GM12878 (cell line): ENCODE measurements around the gene ARHGEF37. TPM values are rescaled to one million over a fixed set of nuclear protein-coding genes. Genes with fewer than 3 reads are reported as not detected.

ENCODE experiments used
- ATAC-seq: fragments of 200-7000 bp; cut with Tn5 transposase; 3 replicates; pipeline ENCODE4 v1.9.1; 2020; ENCODE audit warnings: mild to moderate bottlenecking, moderate library complexity
- BruUV-seq: library from RNA; stranded (reverse); fragments of 400-500 nt; replicated peaks from 2 replicates; lab custom pipeline; 2021; lab: Mats Ljungman, UMichigan
- CTCF ChIA-PET: fragments of 300-600 bp; sonication (Branson Sonifier 250); formaldehyde crosslinking; extraction: SDS; loops from one replicate; lab custom pipeline; 2021; ENCODE audit warnings: inconsistent platforms; lab: Yijun Ruan, JAX
- POLR2A ChIA-PET: fragments of 350-600 bp; formaldehyde crosslinking; extraction: SDS; loops from one replicate; lab custom pipeline; 2021; ENCODE audit warnings: inconsistent platforms; lab: Charles Lee
- RAD21 ChIA-PET: fragments of 300-600 bp; sonication (Branson Sonifier 250); formaldehyde crosslinking; loops from one replicate; lab custom pipeline; 2023; ENCODE audit warnings: antibody characterized with exemption; ENCODE audit not compliant: unreplicated experiment; lab: Charles Lee
- SMC1A ChIA-PET: fragments of 300-600 bp; sonication (Branson Sonifier 250); formaldehyde crosslinking; loops from one replicate; lab custom pipeline; 2023; ENCODE audit not compliant: unreplicated experiment, uncharacterized antibody; lab: Charles Lee
- DNase-seq: peaks from one replicate; pipeline ENCODE4 v3.0.0-alpha.2; 2011; ENCODE audit warnings: low read depth, low spot score
- FAIRE-seq: peaks from 3 replicates; lab custom pipeline; 2011; peaks lifted over from hg19 to GRCh38; lab: Jason Lieb, UNC
- H2AFZ ChIP-seq: 2 replicates; pipeline ENCODE4 v1.6.0; 2011; ENCODE audit warnings: low read depth, low read length, control low read depth; ENCODE audit not compliant: control insufficient read depth
- H3K27ac ChIP-seq: 2 replicates; pipeline ENCODE4 v1.5.1; 2011; ENCODE audit warnings: control low read depth; ENCODE audit not compliant: control insufficient read depth, insufficient read depth
- H3K27me3 ChIP-seq, 2 experiments: replicated peaks in 1 of 2; 2 replicates each; pipeline versions ENCODE4 v1.6.0 to v1.6.1; 2011; ENCODE audit warnings: low read length in 1 of 2; ENCODE audit not compliant: control insufficient read depth in 2 of 2, insufficient read depth in 2 of 2
- H3K36me3 ChIP-seq, 2 experiments: 2 replicates each; pipeline ENCODE4 v1.5.1; 2011; ENCODE audit warnings: low read length in 1 of 2; ENCODE audit not compliant: control insufficient read depth in 2 of 2, insufficient read depth in 2 of 2
- H3K4me1 ChIP-seq: 2 replicates; pipeline ENCODE4 v1.6.1; 2011; ENCODE audit warnings: mild to moderate bottlenecking, low read length, moderate library complexity, mixed read lengths; ENCODE audit not compliant: control insufficient read depth, insufficient read depth
- H3K4me2 ChIP-seq: 2 replicates; pipeline ENCODE4 v1.6.0; 2011; ENCODE audit warnings: control low read depth; ENCODE audit not compliant: control insufficient read depth, insufficient read depth
- H3K4me3 ChIP-seq: fragments of 200-600 bp; sonication (generic); 2 replicates; pipeline ENCODE4 v1.5.1; 2016
- H3K79me2 ChIP-seq: 2 replicates; pipeline ENCODE4 v1.6.0; 2011; ENCODE audit warnings: low read length; ENCODE audit not compliant: control insufficient read depth, insufficient read depth
- H3K9ac ChIP-seq: 2 replicates; pipeline ENCODE4 v1.8.0; 2011; ENCODE audit warnings: low read length, control low read depth, mixed read lengths; ENCODE audit not compliant: control insufficient read depth, insufficient read depth
- H3K9me3 ChIP-seq: replicated peaks from 3 replicates; pipeline ENCODE4 v1.5.1; 2011; ENCODE audit warnings: mild to moderate bottlenecking, low read length; ENCODE audit not compliant: control insufficient read depth, insufficient read depth
- H4K20me1 ChIP-seq: 2 replicates; pipeline ENCODE4 v1.6.0; 2011; ENCODE audit not compliant: control insufficient read depth, insufficient read depth
- BHLHE40 ChIP-seq, 2 experiments: fragments of 450-650 bp in 1 of 2; IDR thresholded peaks; 2 replicates each; pipeline ENCODE4 v1.6.1; 2011 to 2017; ENCODE audit warnings: low read depth in 2 of 2, borderline replicate concordance in 1 of 2, improper control_type of control experiment in 1 of 2, low read length in 1 of 2, mild to moderate bottlenecking in 1 of 2
- EGR1 ChIP-seq, 2 experiments: IDR thresholded peaks; 1 replicate in 1 of 2; 2 replicates in 1 of 2; pipeline ENCODE4 v1.6.1; 2011 to 2012; ENCODE audit warnings: low read depth in 2 of 2, low read length in 2 of 2, borderline replicate concordance in 1 of 2, mild to moderate bottlenecking in 1 of 2, moderate library complexity in 1 of 2
- ESRRA ChIP-seq: IDR thresholded peaks from 2 replicates; pipeline ENCODE4 v1.6.1; 2012; ENCODE audit warnings: mild to moderate bottlenecking, low read length, improper control_type of control experiment
- HDGF ChIP-seq: fragments of 450-650 bp; IDR thresholded peaks from 2 replicates; pipeline ENCODE4 v1.6.1; 2016; ENCODE audit warnings: antibody characterized with exemption
- KAT2A ChIP-seq: conservative IDR thresholded peaks from 2 replicates; pipeline ENCODE4 v1.6.1; 2011; ENCODE audit warnings: low read depth, low read length; ENCODE audit not compliant: control insufficient read depth
- PAX8 ChIP-seq: fragments of 450-650 bp; IDR thresholded peaks from 2 replicates; pipeline ENCODE4 v1.6.1; 2017; ENCODE audit warnings: mild to moderate bottlenecking, moderate library complexity
- RBBP5 ChIP-seq: fragments of 200-600 bp; sonication (generic); conservative IDR thresholded peaks from 2 replicates; pipeline ENCODE4 v1.6.1; 2016
- SRF ChIP-seq, 2 experiments: IDR thresholded peaks; 2 replicates each; pipeline ENCODE4 v1.6.1; 2011; ENCODE audit warnings: low read depth in 2 of 2, low read length in 2 of 2, mild to moderate bottlenecking in 1 of 2, moderate library complexity in 1 of 2
- TAF1 ChIP-seq: IDR thresholded peaks from 2 replicates; pipeline ENCODE4 v1.6.1; 2011; ENCODE audit warnings: mild to moderate bottlenecking, low read depth, low read length, borderline replicate concordance
- WGBS: methylation state at CpG from one replicate; pipeline ENCODE4 v1.1.6; 2016; ENCODE audit warnings: low lambda C conversion rate; ENCODE audit not compliant: insufficient replicate concordance, insufficient coverage; ENCODE audit errors: missing lambda C conversion rate; 5-methylcytosine and 5-hydroxymethylcytosine counted together
- in situ Hi-C: fragments of 300-500 bp; cut with MboI; formaldehyde crosslinking; loops from 9 replicates; pipeline ENCODE4 v1.14.3; 2018; ENCODE audit warnings: mixed read lengths
- intact Hi-C: fragments of 100-400 bp; cut with micrococcal nuclease; formaldehyde crosslinking; loops from one replicate; pipeline ENCODE4 v1.14.2; 2022; ENCODE audit not compliant: unreplicated experiment
- polyA plus RNA-seq, 11 experiments: library from polyadenylated mRNA; depleted of rRNA in 4 of 11; unstranded in 6 of 11; stranded (reverse) in 5 of 11; fragments of >200 nt; fragmentation: Nextera tagmentation in 4 of 11; fragmentation: Illumina TruSeq in 1 of 11; extraction: Ambion mirVana in 4 of 11; extraction: Trizol in 1 of 11; gene quantifications; 1 replicate in 1 of 11; 2 replicates in 10 of 11; pipeline versions ENCODE4 v1.2.1 to v1.2.3, GENCODE V29; 2011 to 2016; ENCODE audit warnings: inconsistent platforms in 2 of 11, missing spikeins in 2 of 11, low read depth in 1 of 11
- total RNA-seq, 4 experiments: library from RNA; depleted of rRNA in 3 of 4; stranded (reverse); fragments of >200 nt in 3 of 4; fragmentation: Illumina TruSeq in 1 of 4; extraction: Trizol in 1 of 4; gene quantifications; 2 replicates each; pipeline versions ENCODE4 v1.2.1 to v1.2.3, GENCODE V29; 2013 to 2021
- TF ChIP-seq, protein P1 (sequence below): IDR thresholded peaks from 2 replicates; pipeline ENCODE4 v1.6.1; 2012; ENCODE audit warnings: low read depth, low read length, improper control_type of control experiment
- TF ChIP-seq, protein P2 (sequence below): fragments of 150-350 bp; IDR thresholded peaks from 2 replicates; pipeline ENCODE4 v1.6.1; 2016; ENCODE audit warnings: low read depth, low read length
- TF ChIP-seq, protein P3 (sequence below): fragments of 450-650 bp; IDR thresholded peaks from 2 replicates; pipeline ENCODE4 v1.6.1; 2016; ENCODE audit warnings: mild to moderate bottlenecking, moderate library complexity, borderline replicate concordance
- TF ChIP-seq, protein P4 (sequence below): fragments of 450-650 bp; IDR thresholded peaks from 2 replicates; pipeline ENCODE4 v1.6.1; 2017; ENCODE audit warnings: antibody characterized with exemption, mild to moderate bottlenecking, moderate library complexity

ARHGEF37 gene
- total and polyA plus RNA-seq, 10 of the 15 experiments (the other 5 are each of a cell fraction or from before 2014, with no cell fraction given) = 0.16 to 1.1 (median 0.63) TPM

DNA sequence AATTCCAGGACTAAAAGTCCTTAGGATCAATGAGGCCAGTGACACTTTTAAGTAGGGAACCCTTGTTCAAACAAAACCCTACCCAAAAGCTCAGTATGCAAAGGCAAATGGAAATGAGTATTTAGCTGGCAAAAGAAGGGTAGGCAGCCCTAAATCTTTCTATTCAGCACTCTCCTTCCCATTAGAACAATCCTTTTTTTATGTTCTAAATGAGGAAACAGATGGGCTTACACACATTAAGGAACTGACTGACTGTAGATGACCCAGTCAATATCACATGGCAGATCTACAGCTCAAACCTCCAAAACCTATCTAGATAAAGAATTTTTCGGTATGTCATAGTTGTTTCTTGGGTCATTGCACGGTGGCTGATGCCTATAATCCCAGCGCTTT, 37.3 kb upstream of the ARHGEF37 start:
- peaks cover 89% of the 10 kb centered on the region for H3K79me2 ChIP-seq
- ChIA-PET CTCF (interaction anchor here (0.6 to 1.9 kb wide), 6 partner anchors 7 to 415 kb away, joined by 3 to 8 read pairs (median 4); partner anchors contain the start of gene CSNK1A1), POLR2A (interaction anchor here (0.6 to 2.1 kb wide), 5 partner anchors 8 to 80 kb away, joined by 3 to 7 read pairs (median 4); no protein-coding TSS in a partner anchor), RAD21 (interaction anchor here (0.8 to 1.6 kb wide), 3 partner anchors 10 to 75 kb away, joined by 3 read pairs; no protein-coding TSS in a partner anchor), SMC1A (interaction anchor here (0.9 to 2.2 kb wide), 11 partner anchors 10 to 199 kb away, joined by 3 to 6 read pairs (median 4); partner anchors contain the start of gene GRPEL2)
- BruUV-seq = no TSS peak
- H3K4me3 ChIP-seq = no peak overlapping the region
- peaks cover 8 to 16% of the 10 kb centered on the region in 2 experiments for H3K36me3 ChIP-seq
- no peak overlapping the region for H2AFZ ChIP-seq
- ATAC-seq = peak; percentile 12; the same call in 1 of the 3 replicates
- H3K9me3 ChIP-seq = no peaks in the 10 kb centered on the region
- in situ Hi-C loops = no loop called here
- no peaks in the 10 kb centered on the region; the same call in 1 of the 2 replicates for H3K4me1 ChIP-seq
- H3K4me2 ChIP-seq = no peak overlapping the region
- FAIRE-seq = no peak
- H3K27ac ChIP-seq = no peak overlapping the region
- H3K27me3 ChIP-seq = no peaks in the 10 kb centered on the region
- no peaks in the 10 kb centered on the region for H4K20me1 ChIP-seq
- H3K9ac ChIP-seq = no peak overlapping the region
- DNase-seq = no peak
- TF ChIP-seq, protein P1, sequence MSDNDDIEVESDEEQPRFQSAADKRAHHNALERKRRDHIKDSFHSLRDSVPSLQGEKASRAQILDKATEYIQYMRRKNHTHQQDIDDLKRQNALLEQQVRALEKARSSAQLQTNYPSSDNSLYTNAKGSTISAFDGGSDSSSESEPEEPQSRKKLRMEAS = no peak
- no peak for TF ChIP-seq SRF (IDR thresholded peaks at IDR 0.05; ENCODE audit: low read depth in 2 of 2, low read length in 2 of 2)
- TF ChIP-seq, protein P2, sequence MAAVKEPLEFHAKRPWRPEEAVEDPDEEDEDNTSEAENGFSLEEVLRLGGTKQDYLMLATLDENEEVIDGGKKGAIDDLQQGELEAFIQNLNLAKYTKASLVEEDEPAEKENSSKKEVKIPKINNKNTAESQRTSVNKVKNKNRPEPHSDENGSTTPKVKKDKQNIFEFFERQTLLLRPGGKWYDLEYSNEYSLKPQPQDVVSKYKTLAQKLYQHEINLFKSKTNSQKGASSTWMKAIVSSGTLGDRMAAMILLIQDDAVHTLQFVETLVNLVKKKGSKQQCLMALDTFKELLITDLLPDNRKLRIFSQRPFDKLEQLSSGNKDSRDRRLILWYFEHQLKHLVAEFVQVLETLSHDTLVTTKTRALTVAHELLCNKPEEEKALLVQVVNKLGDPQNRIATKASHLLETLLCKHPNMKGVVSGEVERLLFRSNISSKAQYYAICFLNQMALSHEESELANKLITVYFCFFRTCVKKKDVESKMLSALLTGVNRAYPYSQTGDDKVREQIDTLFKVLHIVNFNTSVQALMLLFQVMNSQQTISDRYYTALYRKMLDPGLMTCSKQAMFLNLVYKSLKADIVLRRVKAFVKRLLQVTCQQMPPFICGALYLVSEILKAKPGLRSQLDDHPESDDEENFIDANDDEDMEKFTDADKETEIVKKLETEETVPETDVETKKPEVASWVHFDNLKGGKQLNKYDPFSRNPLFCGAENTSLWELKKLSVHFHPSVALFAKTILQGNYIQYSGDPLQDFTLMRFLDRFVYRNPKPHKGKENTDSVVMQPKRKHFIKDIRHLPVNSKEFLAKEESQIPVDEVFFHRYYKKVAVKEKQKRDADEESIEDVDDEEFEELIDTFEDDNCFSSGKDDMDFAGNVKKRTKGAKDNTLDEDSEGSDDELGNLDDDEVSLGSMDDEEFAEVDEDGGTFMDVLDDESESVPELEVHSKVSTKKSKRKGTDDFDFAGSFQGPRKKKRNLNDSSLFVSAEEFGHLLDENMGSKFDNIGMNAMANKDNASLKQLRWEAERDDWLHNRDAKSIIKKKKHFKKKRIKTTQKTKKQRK = no peak
- TF ChIP-seq EGR1 (IDR thresholded peaks at IDR 0.05; ENCODE audit: borderline replicate concordance in 1 of 2, low read depth in 2 of 2, low read length in 2 of 2) = no peak
- no peak for TF ChIP-seq ESRRA
- TF ChIP-seq, protein P3, sequence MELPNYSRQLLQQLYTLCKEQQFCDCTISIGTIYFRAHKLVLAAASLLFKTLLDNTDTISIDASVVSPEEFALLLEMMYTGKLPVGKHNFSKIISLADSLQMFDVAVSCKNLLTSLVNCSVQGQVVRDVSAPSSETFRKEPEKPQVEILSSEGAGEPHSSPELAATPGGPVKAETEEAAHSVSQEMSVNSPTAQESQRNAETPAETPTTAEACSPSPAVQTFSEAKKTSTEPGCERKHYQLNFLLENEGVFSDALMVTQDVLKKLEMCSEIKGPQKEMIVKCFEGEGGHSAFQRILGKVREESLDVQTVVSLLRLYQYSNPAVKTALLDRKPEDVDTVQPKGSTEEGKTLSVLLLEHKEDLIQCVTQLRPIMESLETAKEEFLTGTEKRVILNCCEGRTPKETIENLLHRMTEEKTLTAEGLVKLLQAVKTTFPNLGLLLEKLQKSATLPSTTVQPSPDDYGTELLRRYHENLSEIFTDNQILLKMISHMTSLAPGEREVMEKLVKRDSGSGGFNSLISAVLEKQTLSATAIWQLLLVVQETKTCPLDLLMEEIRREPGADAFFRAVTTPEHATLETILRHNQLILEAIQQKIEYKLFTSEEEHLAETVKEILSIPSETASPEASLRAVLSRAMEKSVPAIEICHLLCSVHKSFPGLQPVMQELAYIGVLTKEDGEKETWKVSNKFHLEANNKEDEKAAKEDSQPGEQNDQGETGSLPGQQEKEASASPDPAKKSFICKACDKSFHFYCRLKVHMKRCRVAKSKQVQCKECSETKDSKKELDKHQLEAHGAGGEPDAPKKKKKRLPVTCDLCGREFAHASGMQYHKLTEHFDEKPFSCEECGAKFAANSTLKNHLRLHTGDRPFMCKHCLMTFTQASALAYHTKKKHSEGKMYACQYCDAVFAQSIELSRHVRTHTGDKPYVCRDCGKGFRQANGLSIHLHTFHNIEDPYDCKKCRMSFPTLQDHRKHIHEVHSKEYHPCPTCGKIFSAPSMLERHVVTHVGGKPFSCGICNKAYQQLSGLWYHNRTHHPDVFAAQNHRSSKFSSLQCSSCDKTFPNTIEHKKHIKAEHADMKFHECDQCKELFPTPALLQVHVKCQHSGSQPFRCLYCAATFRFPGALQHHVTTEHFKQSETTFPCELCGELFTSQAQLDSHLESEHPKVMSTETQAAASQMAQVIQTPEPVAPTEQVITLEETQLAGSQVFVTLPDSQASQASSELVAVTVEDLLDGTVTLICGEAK = no peak
- TF ChIP-seq KAT2A = no peak
- TF ChIP-seq HDGF = no peak
- no peak for TF ChIP-seq RBBP5
- no peak for TF ChIP-seq TAF1
- TF ChIP-seq, protein P4, sequence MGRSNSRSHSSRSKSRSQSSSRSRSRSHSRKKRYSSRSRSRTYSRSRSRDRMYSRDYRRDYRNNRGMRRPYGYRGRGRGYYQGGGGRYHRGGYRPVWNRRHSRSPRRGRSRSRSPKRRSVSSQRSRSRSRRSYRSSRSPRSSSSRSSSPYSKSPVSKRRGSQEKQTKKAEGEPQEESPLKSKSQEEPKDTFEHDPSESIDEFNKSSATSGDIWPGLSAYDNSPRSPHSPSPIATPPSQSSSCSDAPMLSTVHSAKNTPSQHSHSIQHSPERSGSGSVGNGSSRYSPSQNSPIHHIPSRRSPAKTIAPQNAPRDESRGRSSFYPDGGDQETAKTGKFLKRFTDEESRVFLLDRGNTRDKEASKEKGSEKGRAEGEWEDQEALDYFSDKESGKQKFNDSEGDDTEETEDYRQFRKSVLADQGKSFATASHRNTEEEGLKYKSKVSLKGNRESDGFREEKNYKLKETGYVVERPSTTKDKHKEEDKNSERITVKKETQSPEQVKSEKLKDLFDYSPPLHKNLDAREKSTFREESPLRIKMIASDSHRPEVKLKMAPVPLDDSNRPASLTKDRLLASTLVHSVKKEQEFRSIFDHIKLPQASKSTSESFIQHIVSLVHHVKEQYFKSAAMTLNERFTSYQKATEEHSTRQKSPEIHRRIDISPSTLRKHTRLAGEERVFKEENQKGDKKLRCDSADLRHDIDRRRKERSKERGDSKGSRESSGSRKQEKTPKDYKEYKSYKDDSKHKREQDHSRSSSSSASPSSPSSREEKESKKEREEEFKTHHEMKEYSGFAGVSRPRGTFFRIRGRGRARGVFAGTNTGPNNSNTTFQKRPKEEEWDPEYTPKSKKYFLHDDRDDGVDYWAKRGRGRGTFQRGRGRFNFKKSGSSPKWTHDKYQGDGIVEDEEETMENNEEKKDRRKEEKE = no peak
- no peak for TF ChIP-seq BHLHE40 (IDR thresholded peaks at IDR 0.05; ENCODE audit: borderline replicate concordance in 1 of 2, low read depth in 2 of 2, low read length in 1 of 2)
- no peak for TF ChIP-seq PAX8
- intact Hi-C loops = no loop called here
- 81% methylated on average over 3 of the region's 3 CpGs for WGBS
